Neural crest cell (in vitro differentiated cells): ENCODE results near the gene NKAIN2. TPM values are rescaled to one million over a fixed set of nuclear protein-coding genes. Genes with fewer than 3 reads are reported as not detected.
A peak's percentile ranks its signal among the peaks of the same experiment; 100 is the strongest.

Experiments used
- DNase-seq: peaks from one replicate; pipeline ENCODE4 v3.0.0; 2021; ENCODE audit warnings: low read depth, mixed read lengths, low spot score
- H3K27ac Mint-ChIP-seq: one replicate; pipeline ENCODE4 v1.8.0; 2021; ENCODE audit warnings: mild to moderate bottlenecking, mixed read lengths; ENCODE audit not compliant: unreplicated experiment
- H3K27me3 Mint-ChIP-seq: 2 replicates; pipeline ENCODE4 v1.8.0; 2021; ENCODE audit warnings: low read depth, mild to moderate bottlenecking, mixed read lengths
- H3K36me3 Mint-ChIP-seq: 2 replicates; pipeline ENCODE4 v1.8.0; 2021; ENCODE audit warnings: low read depth, mild to moderate bottlenecking, mixed read lengths
- H3K4me1 Mint-ChIP-seq: 2 replicates; pipeline ENCODE4 v1.8.0; 2021; ENCODE audit warnings: mixed read lengths
- H3K4me3 Mint-ChIP-seq: one replicate; pipeline ENCODE4 v1.8.0; 2021; ENCODE audit warnings: mild to moderate bottlenecking, mixed read lengths
- H3K9me3 Mint-ChIP-seq: 2 replicates; pipeline ENCODE4 v1.8.0; 2021; ENCODE audit warnings: mixed read lengths
- total RNA-seq: library from RNA; stranded (reverse); gene quantifications from 2 replicates; pipeline ENCODE4 v1.2.1, GENCODE V29; 2021
- TF ChIP-seq, protein P1 (sequence below): fragments of 200-600 bp; sonication (generic); conservative IDR thresholded peaks from 2 replicates; pipeline ENCODE4 v1.5.0; 2021; ENCODE audit warnings: antibody characterized with exemption, mild to moderate bottlenecking

The NKAIN2 gene
- total RNA-seq, 1 donor from 2014 or later: 1.1 TPM

DNA sequence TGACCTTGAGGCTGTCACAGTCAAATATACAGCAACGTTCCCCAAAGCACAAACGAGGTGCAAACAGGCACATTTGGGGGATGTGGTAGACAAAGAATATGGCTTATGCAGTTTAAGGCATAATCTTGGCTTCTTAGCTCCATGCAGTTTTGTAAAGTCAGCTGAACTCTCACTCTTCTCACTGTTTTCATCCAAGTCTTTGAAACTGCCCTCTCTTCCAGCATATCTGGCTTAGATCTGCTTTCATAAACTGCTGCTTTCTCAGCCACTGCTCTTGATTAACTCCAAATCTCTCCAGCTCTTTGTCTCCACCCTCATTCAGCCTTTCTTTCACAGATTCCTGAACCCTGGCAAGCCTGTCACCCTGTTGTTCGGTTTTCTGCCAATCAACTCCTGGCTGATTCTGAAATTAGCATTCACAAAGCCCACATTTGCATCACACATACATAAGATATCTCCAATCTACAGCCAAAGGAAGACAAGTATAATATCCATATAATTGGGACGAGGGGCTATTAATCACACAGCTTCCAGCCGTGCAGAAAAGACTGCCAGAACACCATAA is 857.5 kb downstream of the NKAIN2 start:
- H3K36me3 Mint-ChIP-seq: no peaks in the 10 kb centered on the region
- H3K4me3 Mint-ChIP-seq: no peak overlapping the region
- H3K4me1 Mint-ChIP-seq: peaks cover 8% of the 10 kb centered on the region
- TF ChIP-seq, protein P1, sequence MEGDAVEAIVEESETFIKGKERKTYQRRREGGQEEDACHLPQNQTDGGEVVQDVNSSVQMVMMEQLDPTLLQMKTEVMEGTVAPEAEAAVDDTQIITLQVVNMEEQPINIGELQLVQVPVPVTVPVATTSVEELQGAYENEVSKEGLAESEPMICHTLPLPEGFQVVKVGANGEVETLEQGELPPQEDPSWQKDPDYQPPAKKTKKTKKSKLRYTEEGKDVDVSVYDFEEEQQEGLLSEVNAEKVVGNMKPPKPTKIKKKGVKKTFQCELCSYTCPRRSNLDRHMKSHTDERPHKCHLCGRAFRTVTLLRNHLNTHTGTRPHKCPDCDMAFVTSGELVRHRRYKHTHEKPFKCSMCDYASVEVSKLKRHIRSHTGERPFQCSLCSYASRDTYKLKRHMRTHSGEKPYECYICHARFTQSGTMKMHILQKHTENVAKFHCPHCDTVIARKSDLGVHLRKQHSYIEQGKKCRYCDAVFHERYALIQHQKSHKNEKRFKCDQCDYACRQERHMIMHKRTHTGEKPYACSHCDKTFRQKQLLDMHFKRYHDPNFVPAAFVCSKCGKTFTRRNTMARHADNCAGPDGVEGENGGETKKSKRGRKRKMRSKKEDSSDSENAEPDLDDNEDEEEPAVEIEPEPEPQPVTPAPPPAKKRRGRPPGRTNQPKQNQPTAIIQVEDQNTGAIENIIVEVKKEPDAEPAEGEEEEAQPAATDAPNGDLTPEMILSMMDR: no peak
- DNase-seq: no peak
- H3K27me3 Mint-ChIP-seq: no peaks in the 10 kb centered on the region
- peaks cover 3% of the 10 kb centered on the region for H3K9me3 Mint-ChIP-seq
- no peak overlapping the region for H3K27ac Mint-ChIP-seq

DNA sequence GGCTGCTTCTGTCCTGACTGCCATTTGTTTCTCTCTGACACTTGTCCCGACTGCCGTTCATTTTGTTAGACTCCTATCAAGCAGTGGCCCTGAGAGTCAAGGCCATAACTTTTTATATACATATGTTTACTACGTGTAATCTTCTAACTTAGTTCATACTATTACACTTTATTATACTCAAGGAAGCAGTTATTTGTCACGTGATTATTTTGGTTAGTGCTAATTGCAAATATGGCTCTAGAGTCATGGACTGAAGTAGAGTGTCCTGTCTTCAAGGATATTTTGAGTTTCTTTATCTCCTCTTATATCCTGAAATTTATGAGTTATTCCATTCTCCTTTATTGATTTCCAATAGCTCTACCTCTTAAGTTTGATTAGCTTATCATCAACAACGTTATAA is 864.4 kb downstream of the NKAIN2 start:
- Mint-ChIP-seq H3K4me3 (no peak overlapping the region), H3K36me3 (no peaks in the 10 kb centered on the region), H3K9me3 (peaks cover 2% of the 10 kb centered on the region), H3K27ac (no peak overlapping the region), H3K27me3 (no peaks in the 10 kb centered on the region), H3K4me1 (no peaks in the 10 kb centered on the region)
- TF ChIP-seq, protein P1: no peak
- DNase-seq: no peak

DNA sequence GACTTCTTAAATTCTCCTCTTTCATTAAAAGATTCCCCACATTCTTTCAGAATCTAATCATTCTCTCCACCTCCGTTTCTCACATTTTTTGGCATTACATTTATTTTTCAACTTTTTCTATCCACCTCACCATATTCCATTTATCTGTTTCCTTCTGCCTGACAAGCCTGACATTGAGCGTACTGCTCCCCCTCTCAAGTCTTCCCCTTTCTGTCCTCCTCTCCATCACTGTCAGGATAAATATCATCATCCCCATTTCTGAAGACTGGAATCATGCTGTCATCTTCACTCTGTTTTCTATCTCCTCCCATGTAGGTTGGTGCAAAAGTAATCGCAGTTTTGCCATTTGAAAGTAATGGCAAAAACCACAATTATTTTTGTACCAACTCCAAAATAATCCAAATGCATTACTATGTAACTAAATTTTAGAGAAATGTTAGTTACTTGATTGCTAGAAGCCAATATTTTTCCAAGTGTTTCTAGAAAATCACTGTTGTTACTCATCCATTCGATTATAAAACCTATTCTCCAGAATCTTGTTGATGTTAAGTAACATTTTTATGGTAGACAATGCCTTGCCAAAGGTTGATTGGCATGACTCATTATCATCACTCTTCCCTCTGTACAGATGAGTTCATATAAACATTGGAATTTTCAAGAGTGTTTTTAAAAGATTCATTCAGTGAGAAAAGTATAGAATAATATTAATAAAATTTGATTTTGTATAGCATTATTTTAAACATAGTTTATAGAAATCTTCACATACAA is 866.2 kb downstream of the NKAIN2 start:
- Mint-ChIP-seq H3K36me3 (no peaks in the 10 kb centered on the region), H3K9me3 (peaks cover 4% of the 10 kb centered on the region), H3K27ac (peak overlapping the region; percentile 45), H3K4me1 (no peaks in the 10 kb centered on the region), H3K27me3 (no peaks in the 10 kb centered on the region), H3K4me3 (no peak overlapping the region)
- no peak for DNase-seq
- TF ChIP-seq, protein P1: no peak

DNA sequence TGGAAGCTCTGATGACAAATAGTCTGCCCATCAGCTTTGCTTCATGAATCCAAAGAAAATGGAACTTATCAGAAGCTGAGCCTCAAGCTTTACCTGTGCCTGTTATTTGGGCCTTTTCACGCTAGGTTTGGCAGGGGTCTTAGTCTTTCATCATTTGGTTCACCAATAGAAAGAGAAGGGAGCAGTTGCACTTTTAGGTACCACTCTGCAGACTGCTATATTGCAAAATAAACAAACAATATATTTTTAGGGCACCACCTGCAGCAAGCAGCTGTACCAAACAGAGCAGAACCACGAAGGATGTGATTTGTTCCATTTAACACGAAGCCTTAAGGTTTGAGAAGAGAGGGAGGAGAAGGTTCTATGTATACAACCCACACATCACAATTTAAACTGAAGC is 867.1 kb downstream of the NKAIN2 start:
- Mint-ChIP-seq H3K4me3 (no peak overlapping the region), H3K9me3 (peaks cover 7% of the 10 kb centered on the region), H3K27me3 (no peaks in the 10 kb centered on the region), H3K4me1 (no peaks in the 10 kb centered on the region), H3K27ac (no peak overlapping the region), H3K36me3 (peaks cover 3% of the 10 kb centered on the region)
- DNase-seq: no peak
- TF ChIP-seq, protein P1: no peak

DNA sequence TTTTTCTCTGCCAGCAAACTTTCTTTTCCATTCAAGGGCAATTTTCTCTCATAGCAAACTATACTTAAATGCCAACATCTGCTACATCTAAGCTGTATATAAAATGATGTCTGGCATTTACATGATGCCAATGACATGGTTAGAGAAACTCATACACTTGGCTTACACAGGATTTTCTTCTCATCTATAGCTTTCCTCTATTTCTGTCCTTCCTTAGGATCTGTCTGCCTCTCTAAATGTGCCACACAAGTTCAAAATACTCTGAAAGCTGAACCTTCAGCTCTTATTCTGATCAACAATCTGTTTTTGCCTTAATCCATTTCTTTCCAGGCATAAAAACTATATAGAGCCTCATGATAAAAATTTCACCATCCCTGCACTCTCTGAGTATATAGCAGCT is 867.7 kb downstream of the NKAIN2 start:
- no peak overlapping the region for H3K27ac Mint-ChIP-seq
- H3K36me3 Mint-ChIP-seq: peaks cover 5% of the 10 kb centered on the region
- H3K4me3 Mint-ChIP-seq: no peak overlapping the region
- H3K9me3 Mint-ChIP-seq: peaks cover 10% of the 10 kb centered on the region
- H3K4me1 Mint-ChIP-seq: no peaks in the 10 kb centered on the region
- TF ChIP-seq, protein P1: no peak
- no peaks in the 10 kb centered on the region for H3K27me3 Mint-ChIP-seq
- DNase-seq: no peak
